Type B pancreatic cell (in vitro differentiated cells): ENCODE results near the gene POLN. TPM values are rescaled to one million over a fixed set of nuclear protein-coding genes. Genes with fewer than 3 reads are reported as not detected.
"Not testable (repeated sequence)": the region's sequence is repeated elsewhere in the genome, so short reads cannot be mapped to it uniquely, and the experiment has no call there.

Experiments used
- DNase-seq: peaks from one replicate; pipeline ENCODE4 v3.0.0; 2021; ENCODE audit warnings: mixed read lengths; ENCODE audit not compliant: unreplicated experiment; ENCODE audit errors: extremely low spot score
- H3K27ac Mint-ChIP-seq: 2 replicates; pipeline ENCODE4 v1.8.0; 2021; ENCODE audit warnings: mild to moderate bottlenecking, mixed read lengths
- H3K27me3 Mint-ChIP-seq: 2 replicates; pipeline ENCODE4 v1.8.0; 2021; ENCODE audit warnings: mixed read lengths
- H3K36me3 Mint-ChIP-seq: 2 replicates; pipeline ENCODE4 v1.8.0; 2021; ENCODE audit warnings: mixed read lengths
- H3K4me1 Mint-ChIP-seq: one replicate; pipeline ENCODE4 v1.8.0; 2021; ENCODE audit warnings: mixed read lengths; ENCODE audit not compliant: unreplicated experiment
- H3K4me3 Mint-ChIP-seq: 2 replicates; pipeline ENCODE4 v1.8.0; 2021; ENCODE audit warnings: mild to moderate bottlenecking, mixed read lengths
- H3K9me3 Mint-ChIP-seq: 2 replicates; pipeline ENCODE4 v1.8.0; 2021; ENCODE audit warnings: mixed read lengths
- total RNA-seq: library from RNA; stranded (reverse); gene quantifications from 2 replicates; pipeline ENCODE4 v1.2.1, GENCODE V29; 2021; ENCODE audit warnings: low replicate concordance
- TF ChIP-seq, protein P1 (sequence below): fragments of 200-600 bp; sonication (generic); conservative IDR thresholded peaks from 2 replicates; pipeline ENCODE4 v1.5.0; 2021; ENCODE audit warnings: antibody characterized with exemption, mild to moderate bottlenecking

POLN gene
- total RNA-seq, 1 donor from 2014 or later, result 4.1 TPM

GRCh38 chr4:2042204-2042946, 199.5 kb downstream of the POLN start:
- TF ChIP-seq, protein P1, sequence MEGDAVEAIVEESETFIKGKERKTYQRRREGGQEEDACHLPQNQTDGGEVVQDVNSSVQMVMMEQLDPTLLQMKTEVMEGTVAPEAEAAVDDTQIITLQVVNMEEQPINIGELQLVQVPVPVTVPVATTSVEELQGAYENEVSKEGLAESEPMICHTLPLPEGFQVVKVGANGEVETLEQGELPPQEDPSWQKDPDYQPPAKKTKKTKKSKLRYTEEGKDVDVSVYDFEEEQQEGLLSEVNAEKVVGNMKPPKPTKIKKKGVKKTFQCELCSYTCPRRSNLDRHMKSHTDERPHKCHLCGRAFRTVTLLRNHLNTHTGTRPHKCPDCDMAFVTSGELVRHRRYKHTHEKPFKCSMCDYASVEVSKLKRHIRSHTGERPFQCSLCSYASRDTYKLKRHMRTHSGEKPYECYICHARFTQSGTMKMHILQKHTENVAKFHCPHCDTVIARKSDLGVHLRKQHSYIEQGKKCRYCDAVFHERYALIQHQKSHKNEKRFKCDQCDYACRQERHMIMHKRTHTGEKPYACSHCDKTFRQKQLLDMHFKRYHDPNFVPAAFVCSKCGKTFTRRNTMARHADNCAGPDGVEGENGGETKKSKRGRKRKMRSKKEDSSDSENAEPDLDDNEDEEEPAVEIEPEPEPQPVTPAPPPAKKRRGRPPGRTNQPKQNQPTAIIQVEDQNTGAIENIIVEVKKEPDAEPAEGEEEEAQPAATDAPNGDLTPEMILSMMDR, result peak; percentile 25
- no peaks in the 10 kb centered on the region for H3K36me3 Mint-ChIP-seq
- no peaks in the 10 kb centered on the region for H3K9me3 Mint-ChIP-seq
- H3K4me1 Mint-ChIP-seq, result no peaks in the 10 kb centered on the region
- no peak for DNase-seq
- peak overlapping the region; percentile 85 for H3K4me3 Mint-ChIP-seq
- H3K27me3 Mint-ChIP-seq, result peaks cover 24% of the 10 kb centered on the region
- no peak overlapping the region for H3K27ac Mint-ChIP-seq

- TF ChIP-seq, protein P1, result no peak
- no peak overlapping the region for H3K27ac Mint-ChIP-seq
These were observed 200.4 kb downstream of the POLN start for GRCh38 chr4:2041239-2042130.

DNA sequence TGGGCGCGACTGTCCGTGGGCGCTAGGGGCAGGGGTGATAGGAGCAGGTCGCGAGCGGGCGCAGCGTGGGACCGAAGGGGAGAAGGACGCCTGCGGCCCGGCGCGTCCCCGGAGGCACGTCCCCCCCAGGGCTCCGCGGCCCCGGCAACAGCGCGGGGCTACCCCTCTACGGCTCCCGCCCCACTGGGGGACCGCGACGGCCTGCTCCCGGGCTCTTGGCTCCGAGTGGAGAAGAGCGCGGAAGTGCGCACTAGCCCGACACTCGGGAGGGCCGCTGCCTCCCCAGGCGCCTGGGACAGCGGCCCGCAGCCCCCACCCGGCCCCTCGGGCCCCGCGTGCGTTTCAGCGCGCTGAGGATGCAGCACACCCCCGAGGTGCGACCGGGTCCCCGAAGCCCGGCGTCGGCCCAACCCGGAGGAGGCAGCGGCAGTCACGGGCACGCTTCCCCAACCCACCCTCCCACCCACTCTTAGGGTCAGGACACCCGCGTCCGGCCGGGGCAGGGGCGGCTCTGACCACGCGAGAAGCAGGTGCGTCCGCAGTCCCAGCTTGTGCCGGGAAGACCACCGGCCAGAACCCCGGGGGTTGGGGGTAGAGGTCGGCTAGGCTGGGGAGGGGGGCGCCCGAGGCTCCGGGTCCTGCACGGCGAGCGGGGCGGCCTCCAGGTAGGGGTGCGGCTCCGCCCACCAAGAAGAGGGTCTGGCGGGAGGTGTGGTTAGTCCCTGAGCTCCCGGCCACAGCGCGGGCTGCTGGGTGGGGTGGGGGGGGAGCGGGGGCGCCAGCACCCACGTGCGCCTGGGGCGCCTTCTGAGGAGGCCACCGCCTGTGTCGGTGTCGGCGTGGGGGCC, 201.3 kb downstream of the POLN start:
- Mint-ChIP-seq H3K36me3 (no peaks in the 10 kb centered on the region), H3K4me1 (no peaks in the 10 kb centered on the region), H3K4me3 (peak overlapping the region; percentile 66)

More at GRCh38 chr4:2041239-2042130, 200.4 kb downstream of the POLN start:
- Mint-ChIP-seq H3K36me3 (no peaks in the 10 kb centered on the region), H3K27me3 (peaks cover 33% of the 10 kb centered on the region), H3K4me3 (peak overlapping the region; percentile 85), H3K9me3 (no peaks in the 10 kb centered on the region), H3K4me1 (no peaks in the 10 kb centered on the region)
- peak; percentile 93 for DNase-seq

GRCh38 chr4:2036866-2037265, 205.1 kb downstream of the POLN start:
- H3K27me3 Mint-ChIP-seq, result peaks cover 61% of the 10 kb centered on the region
- DNase-seq, result no peak
- no peaks in the 10 kb centered on the region for H3K9me3 Mint-ChIP-seq
- no peaks in the 10 kb centered on the region for H3K4me1 Mint-ChIP-seq
- H3K27ac Mint-ChIP-seq, result no peak overlapping the region
- H3K4me3 Mint-ChIP-seq, result no peak overlapping the region
- H3K36me3 Mint-ChIP-seq, result no peaks in the 10 kb centered on the region
- TF ChIP-seq, protein P1, result no peak

More for the DNA sequence above, 201.3 kb downstream of the POLN start:
- peak; percentile 67 for DNase-seq
- TF ChIP-seq, protein P1, result no peak
- H3K9me3 Mint-ChIP-seq, result no peaks in the 10 kb centered on the region
- peaks cover 42% of the 10 kb centered on the region for H3K27me3 Mint-ChIP-seq
- no peak overlapping the region for H3K27ac Mint-ChIP-seq

GRCh38 chr4:2036327-2036726, 205.6 kb downstream of the POLN start:
- Mint-ChIP-seq H3K9me3 (no peaks in the 10 kb centered on the region), H3K4me1 (no peaks in the 10 kb centered on the region), H3K27ac (no peak overlapping the region), H3K36me3 (no peaks in the 10 kb centered on the region), H3K27me3 (peaks cover 58% of the 10 kb centered on the region), H3K4me3 (no peak overlapping the region)
- TF ChIP-seq, protein P1, result no peak
- no peak for DNase-seq

DNA sequence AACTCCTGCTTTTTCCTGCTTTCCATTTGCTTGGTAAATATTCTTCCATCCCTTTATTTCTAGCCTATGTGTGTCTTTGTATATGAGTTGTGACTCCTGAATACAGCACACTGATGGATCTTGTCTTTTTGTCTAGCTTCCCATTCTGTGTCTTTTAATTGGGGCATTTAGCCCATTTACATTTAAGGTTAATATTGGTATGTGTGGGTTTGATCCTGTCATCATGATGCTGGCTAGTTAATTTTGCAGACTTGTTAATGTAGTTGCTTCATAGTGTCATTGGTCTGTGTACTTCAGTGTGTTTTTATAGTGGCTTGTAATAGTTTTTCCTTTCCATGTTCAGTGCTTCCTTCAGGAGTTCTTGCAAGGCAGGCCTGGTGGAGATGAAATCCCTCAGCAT, 210.8 kb downstream of the POLN start:
- H3K36me3 Mint-ChIP-seq, DNase-seq, H3K27ac Mint-ChIP-seq, H3K9me3 Mint-ChIP-seq, H3K4me3 Mint-ChIP-seq, H3K4me1 Mint-ChIP-seq: not testable (repeated sequence)
- H3K27me3 Mint-ChIP-seq, result peaks cover 68% of the 10 kb centered on the region

DNA sequence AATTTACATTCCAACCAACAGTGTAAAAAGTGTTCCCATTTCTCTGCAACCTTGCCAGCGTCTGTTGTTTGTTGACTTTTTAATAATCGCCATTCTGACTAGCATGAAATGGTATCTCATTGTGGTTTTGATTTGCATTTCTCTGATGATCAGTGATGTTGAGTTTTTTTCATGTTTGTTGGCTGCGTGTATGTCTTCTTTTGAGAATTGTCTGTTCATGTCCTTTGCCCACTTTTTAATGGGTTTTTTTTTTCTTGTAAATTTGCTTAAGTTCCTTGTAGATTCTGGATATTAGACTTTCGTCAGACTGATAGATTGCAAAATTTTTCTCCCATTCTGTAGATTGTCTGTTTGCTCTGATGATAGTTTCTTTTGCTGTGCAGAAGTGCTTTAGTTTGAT, 214.8 kb downstream of the POLN start:
- H3K27ac Mint-ChIP-seq, H3K4me3 Mint-ChIP-seq, H3K9me3 Mint-ChIP-seq, H3K36me3 Mint-ChIP-seq, DNase-seq, H3K4me1 Mint-ChIP-seq: not testable (repeated sequence)
- H3K27me3 Mint-ChIP-seq, result peaks cover 71% of the 10 kb centered on the region
